NB4 (cell line): ENCODE measurements around the gene CYREN.

ENCODE experiments used
- POLR2A ChIP-seq: IDR thresholded peaks from 2 replicates; pipeline ENCODE4 v1.6.1; 2011; ENCODE audit warnings: mild to moderate bottlenecking; ENCODE audit not compliant: insufficient read length; ENCODE audit errors: extremely low read depth
- TF ChIP-seq, protein P1 (sequence below): IDR thresholded peaks from one replicate; pipeline ENCODE4 v1.5.1; 2012; ENCODE audit warnings: low read depth, low read length

DNA sequence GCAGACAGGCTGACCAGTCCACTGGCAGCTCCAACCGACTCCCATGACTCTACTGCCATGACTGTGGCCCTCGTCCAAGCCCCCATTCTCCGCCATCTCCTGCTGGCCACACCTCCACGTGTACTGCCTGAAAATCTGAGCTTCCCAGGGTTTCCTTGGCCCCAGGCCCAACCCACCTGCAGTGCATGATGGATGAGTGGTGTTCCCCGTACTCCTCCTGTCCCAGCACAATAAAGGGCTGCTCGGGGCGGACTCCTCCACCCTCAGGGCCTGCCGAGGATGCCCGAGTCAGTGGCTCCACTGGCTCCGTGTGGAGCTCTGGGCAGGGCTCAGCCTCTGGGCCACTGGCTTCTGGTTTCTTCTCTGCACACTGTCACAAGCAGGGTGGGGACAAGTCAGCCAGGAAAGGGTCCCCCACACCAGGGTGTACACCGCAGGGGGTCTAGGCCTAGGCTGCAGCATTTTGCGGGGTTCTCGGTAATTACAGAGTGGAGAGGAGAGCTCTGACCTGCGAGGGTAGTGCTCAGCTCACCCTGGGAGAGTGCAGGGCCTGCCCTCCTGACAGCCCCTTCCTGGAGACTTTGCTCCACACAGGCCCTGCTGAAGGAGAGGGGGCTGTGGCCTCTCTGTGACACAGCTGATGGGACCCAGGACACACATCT lies 25.6 kb upstream of the CYREN start:
- TF ChIP-seq POLR2A: no peak
- TF ChIP-seq, protein P1, sequence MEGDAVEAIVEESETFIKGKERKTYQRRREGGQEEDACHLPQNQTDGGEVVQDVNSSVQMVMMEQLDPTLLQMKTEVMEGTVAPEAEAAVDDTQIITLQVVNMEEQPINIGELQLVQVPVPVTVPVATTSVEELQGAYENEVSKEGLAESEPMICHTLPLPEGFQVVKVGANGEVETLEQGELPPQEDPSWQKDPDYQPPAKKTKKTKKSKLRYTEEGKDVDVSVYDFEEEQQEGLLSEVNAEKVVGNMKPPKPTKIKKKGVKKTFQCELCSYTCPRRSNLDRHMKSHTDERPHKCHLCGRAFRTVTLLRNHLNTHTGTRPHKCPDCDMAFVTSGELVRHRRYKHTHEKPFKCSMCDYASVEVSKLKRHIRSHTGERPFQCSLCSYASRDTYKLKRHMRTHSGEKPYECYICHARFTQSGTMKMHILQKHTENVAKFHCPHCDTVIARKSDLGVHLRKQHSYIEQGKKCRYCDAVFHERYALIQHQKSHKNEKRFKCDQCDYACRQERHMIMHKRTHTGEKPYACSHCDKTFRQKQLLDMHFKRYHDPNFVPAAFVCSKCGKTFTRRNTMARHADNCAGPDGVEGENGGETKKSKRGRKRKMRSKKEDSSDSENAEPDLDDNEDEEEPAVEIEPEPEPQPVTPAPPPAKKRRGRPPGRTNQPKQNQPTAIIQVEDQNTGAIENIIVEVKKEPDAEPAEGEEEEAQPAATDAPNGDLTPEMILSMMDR: no peak
